ENCODE results near the gene AHNAK.

The AHNAK gene

DNA sequence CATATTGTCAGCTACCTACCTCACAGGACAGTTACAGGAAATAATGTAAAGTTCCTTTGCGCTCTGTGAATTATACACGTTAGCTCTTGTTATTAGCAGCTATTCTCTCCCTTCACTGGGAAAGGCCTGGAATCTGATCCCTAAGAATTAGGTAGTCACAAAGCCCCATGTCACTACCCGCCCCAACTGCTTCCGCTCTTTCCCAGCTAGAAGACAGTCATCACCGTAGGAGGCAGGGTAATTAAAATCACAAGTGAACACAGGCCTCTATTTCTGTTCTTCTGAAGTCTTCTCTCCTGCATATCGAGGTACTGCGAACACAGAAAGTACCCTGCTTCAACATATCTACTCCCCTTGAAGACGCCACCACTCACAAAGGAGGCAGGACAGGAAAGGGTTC, 12.6 kb upstream of the AHNAK start:
- in situ Hi-C loops (cut with MboI; ENCODE audit: low pct_unique_long_range_greater_than_20kb, low sequenced_read_pairs, unreplicated experiment) = no loop called here
- TF ChIP-seq, protein P1, sequence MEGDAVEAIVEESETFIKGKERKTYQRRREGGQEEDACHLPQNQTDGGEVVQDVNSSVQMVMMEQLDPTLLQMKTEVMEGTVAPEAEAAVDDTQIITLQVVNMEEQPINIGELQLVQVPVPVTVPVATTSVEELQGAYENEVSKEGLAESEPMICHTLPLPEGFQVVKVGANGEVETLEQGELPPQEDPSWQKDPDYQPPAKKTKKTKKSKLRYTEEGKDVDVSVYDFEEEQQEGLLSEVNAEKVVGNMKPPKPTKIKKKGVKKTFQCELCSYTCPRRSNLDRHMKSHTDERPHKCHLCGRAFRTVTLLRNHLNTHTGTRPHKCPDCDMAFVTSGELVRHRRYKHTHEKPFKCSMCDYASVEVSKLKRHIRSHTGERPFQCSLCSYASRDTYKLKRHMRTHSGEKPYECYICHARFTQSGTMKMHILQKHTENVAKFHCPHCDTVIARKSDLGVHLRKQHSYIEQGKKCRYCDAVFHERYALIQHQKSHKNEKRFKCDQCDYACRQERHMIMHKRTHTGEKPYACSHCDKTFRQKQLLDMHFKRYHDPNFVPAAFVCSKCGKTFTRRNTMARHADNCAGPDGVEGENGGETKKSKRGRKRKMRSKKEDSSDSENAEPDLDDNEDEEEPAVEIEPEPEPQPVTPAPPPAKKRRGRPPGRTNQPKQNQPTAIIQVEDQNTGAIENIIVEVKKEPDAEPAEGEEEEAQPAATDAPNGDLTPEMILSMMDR (IDR thresholded peaks at IDR 0.05; ENCODE audit: extremely low read depth, insufficient read depth, missing control alignments) = no peak
- DNase-seq (ENCODE audit: low spot score) = no peak

DNA sequence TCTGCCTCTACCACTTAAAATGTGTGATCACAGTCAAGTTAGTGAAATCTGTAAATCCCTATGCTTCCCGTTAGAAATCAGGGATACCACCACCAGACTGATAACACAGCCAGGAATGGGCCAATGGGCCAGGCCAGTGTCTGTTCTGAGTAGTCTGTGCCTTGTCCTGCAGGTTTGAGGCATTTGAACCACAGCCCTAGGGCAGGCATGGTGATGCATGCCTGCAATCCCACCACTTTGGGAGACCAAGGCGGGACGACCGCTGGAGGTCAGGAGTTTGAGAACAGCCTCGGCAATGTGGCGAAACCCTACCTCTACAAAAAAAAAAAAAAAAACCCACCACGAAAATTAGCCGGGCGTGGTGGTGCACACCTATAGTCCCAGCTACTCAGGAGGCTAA, 12.1 kb upstream of the AHNAK start:
- in situ Hi-C loops (cut with MboI; ENCODE audit: low pct_unique_long_range_greater_than_20kb, low sequenced_read_pairs, unreplicated experiment) = no loop called here
- no peak for DNase-seq (ENCODE audit: low spot score)
- TF ChIP-seq, protein P1 (IDR thresholded peaks at IDR 0.05; ENCODE audit: extremely low read depth, insufficient read depth, missing control alignments) = no peak

DNA sequence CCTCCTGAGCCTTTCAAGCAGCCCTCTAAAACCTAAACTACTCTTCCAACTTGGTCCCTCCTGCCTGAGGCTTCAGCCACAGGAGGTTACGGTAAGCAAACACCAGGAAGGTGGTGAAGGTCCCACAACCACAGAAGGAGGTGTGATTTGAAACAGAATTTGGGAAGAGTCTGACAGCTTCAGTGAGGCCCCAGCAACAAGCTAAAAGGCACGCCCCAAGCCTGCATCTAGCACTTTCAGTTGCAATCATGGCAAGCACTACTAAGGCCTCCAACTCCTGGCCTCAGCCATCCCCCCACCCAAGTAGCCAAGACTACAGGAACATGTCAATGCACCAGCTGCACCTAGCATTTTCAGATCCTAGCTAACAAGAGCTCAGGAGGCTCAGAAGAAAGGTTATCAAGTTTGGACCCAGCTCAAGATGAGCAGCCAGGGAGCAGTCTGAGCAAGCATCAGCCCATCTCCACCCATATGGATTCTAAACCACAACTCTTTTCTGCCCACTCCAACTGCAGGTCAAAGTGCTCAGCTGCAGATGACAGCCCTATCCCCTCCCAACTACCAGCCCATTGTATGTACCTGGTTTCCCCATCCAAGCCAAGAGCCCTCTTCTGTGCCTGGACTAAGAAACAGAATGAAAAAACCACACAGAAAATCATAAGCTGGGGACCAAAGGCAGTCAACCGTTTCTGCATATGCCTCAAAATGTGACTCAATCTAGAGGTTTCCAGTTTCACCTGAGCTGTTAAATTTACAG, 10.4 kb upstream of the AHNAK start:
- TF ChIP-seq, protein P1 (IDR thresholded peaks at IDR 0.05; ENCODE audit: extremely low read depth, insufficient read depth, missing control alignments) = no peak
- in situ Hi-C loops (cut with MboI; ENCODE audit: low pct_unique_long_range_greater_than_20kb, low sequenced_read_pairs, unreplicated experiment) = no loop called here
- no peak for DNase-seq (ENCODE audit: low spot score)

DNA sequence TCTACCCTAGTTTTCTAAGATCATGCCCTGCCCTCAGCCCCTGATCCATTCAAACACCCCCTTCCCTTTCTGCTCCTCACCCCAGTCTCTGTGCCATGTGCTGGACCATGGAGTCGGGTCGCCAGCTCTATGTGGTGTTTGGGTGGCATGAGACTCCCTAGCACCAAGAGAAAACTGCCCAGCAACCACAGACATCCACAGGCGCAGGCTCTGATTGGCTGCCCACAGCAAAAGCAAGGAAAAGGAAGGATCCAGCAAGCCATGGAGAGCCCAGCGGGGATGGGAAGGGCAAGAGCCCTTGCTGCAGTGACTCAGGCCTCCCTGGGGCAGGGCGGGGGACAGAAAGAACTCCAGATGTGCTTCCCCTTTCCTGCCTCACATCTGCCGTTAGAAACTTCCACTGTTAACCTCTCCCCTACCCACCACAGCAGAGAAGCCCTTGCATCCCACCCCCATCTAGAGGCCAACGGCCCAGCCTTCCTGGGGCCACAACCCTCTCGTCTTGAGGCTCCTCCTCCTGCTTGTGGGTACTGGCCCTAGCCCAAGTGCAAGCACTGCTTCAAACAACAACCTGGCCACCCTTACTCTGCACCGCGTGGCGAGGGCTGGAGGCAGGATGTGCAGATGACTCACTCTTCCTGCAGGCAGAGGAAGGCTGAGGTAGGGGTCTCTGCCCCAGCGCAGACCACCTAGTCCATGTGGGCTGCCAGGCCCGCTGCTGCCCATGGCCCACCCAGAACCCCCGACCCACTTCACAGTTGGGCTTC, 9.7 kb upstream of the AHNAK start:
- in situ Hi-C loops (cut with MboI; ENCODE audit: low pct_unique_long_range_greater_than_20kb, low sequenced_read_pairs, unreplicated experiment) = no loop called here
- TF ChIP-seq, protein P1 (IDR thresholded peaks at IDR 0.05; ENCODE audit: extremely low read depth, insufficient read depth, missing control alignments) = no peak
- peak; percentile 65 for DNase-seq (ENCODE audit: low spot score)

DNA sequence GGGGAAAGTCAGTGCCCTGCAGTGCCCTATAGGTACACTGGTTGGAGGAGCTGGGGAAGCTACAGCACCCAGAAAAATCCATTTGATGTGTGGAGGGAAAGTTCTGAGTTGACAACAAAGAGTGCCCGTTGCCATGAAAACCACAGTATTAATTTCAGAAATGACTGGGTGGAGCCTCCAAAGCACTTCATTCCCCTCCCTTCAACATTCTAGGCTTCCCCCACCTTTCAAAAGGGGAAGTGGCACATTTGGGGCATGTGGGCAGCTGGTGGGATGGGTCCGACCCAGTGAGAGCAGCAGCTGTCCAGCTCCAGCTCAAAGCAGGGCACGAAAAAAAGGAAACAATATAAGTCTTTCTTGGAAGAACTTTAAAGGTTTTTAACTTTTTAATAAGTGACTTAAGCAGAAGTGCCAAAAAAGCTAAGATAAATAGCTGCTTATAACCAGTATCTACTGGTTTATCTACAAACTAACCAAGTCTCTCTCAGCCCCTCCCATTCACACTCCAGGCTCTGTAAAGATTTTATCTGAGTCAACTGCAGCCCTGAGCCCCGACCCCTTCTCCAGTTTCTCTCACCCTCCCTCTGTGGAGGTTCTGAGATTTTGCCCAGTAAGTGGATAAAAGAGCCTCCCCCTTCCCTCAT, 9.0 kb upstream of the AHNAK start:
- in situ Hi-C loops (cut with MboI; ENCODE audit: low pct_unique_long_range_greater_than_20kb, low sequenced_read_pairs, unreplicated experiment) = no loop called here
- peak; percentile 73 for DNase-seq (ENCODE audit: low spot score)

More for the DNA sequence above, 9.0 kb upstream of the AHNAK start:
- TF ChIP-seq, protein P1 (IDR thresholded peaks at IDR 0.05; ENCODE audit: extremely low read depth, insufficient read depth, missing control alignments) = no peak

Measured in GM13977 (cell line).